Measurements from ENCODE around the gene TRPM3. TPM values are rescaled to one million over a fixed set of nuclear protein-coding genes. Genes with fewer than 3 reads are reported as not detected.

The TRPM3 gene
- total RNA-seq, 1 experiment from 2014 or later = not detected

DNA sequence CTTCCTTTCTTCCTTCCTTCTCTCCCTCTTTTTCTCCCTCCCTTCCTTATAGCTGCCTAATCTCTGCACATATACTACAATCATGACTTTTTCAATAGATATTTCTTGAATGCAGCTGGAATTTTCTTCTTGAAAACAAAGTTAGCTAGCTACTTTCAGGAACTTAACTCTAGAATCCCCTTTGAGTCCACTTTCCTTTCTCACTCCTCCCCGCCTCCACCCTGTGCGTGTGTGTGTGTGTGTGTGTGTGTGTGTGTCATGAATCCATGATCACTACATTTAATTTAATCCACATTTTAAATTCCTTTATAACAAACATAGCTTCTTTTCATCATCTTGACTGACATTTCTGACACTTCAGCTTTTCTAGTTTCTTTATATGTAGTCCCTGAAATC lies 539.5 kb downstream of the TRPM3 start:
- CTCF ChIA-PET = no interaction called here
- BruUV-seq (replicated peaks) = no TSS peak
- no peaks in the 10 kb centered on the region for H3K4me1 ChIP-seq
- Mint-ChIP-seq H3K9me3 (ENCODE audit: unreplicated experiment) (no peaks in the 10 kb centered on the region), H3K36me3 (ENCODE audit: insufficient read depth, unreplicated experiment) (no peaks in the 10 kb centered on the region), H3K27ac (ENCODE audit: unreplicated experiment) (no peak overlapping the region), H3K4me1 (ENCODE audit: low read depth, unreplicated experiment) (no peaks in the 10 kb centered on the region), H3K27me3 (ENCODE audit: insufficient read depth, unreplicated experiment) (no peaks in the 10 kb centered on the region), H3K4me3 (ENCODE audit: unreplicated experiment) (no peak overlapping the region)
- TF ChIP-seq, protein P1, sequence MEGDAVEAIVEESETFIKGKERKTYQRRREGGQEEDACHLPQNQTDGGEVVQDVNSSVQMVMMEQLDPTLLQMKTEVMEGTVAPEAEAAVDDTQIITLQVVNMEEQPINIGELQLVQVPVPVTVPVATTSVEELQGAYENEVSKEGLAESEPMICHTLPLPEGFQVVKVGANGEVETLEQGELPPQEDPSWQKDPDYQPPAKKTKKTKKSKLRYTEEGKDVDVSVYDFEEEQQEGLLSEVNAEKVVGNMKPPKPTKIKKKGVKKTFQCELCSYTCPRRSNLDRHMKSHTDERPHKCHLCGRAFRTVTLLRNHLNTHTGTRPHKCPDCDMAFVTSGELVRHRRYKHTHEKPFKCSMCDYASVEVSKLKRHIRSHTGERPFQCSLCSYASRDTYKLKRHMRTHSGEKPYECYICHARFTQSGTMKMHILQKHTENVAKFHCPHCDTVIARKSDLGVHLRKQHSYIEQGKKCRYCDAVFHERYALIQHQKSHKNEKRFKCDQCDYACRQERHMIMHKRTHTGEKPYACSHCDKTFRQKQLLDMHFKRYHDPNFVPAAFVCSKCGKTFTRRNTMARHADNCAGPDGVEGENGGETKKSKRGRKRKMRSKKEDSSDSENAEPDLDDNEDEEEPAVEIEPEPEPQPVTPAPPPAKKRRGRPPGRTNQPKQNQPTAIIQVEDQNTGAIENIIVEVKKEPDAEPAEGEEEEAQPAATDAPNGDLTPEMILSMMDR (IDR thresholded peaks at IDR 0.05; ENCODE audit: insufficient read depth in 1 of 2, low read depth in 1 of 2, low read length in 1 of 2, severe bottlenecking in 1 of 2, unreplicated experiment in 1 of 2) = no peak
- POLR2A ChIA-PET = no interaction called here
- no peak overlapping the region for H3K4me3 ChIP-seq (ENCODE audit: low read depth, low read length)
- no peaks in the 10 kb centered on the region for H3K27me3 ChIP-seq (replicated peaks; ENCODE audit: control insufficient read depth, insufficient read depth, low read length)
- H3K9me3 ChIP-seq = no peaks in the 10 kb centered on the region
- no peak for DNase-seq
- intact Hi-C loops (cut with micrococcal nuclease; ENCODE audit: unreplicated experiment) = no loop called here
- H3K36me3 ChIP-seq (ENCODE audit: control insufficient read depth, insufficient read depth, low read length) = no peaks in the 10 kb centered on the region

DNA sequence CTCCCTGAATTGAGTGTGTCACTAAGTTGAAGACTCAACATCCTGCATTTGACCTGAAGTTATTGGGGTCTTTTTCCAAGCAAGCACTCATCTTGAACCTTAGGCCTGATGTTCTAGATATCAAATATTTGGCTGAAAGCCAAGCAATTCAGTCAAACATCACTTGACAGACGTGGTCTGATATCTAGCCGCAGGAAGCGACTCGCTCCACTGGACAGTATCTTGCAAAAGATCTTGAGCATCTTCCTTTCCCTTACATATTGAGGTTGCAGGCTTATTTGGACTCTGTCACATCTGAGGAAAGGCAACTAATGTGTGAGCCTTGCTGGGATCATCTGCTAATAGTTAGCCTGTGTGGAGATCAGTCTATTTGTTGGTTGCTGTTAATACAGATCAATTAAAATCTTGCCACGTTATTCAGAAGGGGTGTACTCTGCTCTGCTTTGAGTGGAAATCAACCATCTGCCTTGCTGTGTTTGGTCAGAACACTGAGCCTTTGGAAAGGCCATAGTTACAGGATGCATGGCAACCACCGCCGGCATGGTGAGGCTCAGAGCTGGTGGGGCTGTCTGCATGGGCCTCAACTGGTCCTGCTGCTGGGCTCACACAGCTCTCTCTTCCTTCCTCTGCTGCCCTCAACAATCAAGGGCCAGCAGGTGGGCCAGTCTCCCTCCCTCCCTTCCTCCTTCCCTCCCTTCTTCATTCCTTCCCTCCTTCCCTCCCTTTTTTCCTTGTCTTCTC lies 540.0 kb downstream of the TRPM3 start:
- H3K4me1 Mint-ChIP-seq (ENCODE audit: low read depth, unreplicated experiment) = no peaks in the 10 kb centered on the region
- POLR2A ChIA-PET = no interaction called here
- CTCF ChIA-PET = no interaction called here

DNA sequence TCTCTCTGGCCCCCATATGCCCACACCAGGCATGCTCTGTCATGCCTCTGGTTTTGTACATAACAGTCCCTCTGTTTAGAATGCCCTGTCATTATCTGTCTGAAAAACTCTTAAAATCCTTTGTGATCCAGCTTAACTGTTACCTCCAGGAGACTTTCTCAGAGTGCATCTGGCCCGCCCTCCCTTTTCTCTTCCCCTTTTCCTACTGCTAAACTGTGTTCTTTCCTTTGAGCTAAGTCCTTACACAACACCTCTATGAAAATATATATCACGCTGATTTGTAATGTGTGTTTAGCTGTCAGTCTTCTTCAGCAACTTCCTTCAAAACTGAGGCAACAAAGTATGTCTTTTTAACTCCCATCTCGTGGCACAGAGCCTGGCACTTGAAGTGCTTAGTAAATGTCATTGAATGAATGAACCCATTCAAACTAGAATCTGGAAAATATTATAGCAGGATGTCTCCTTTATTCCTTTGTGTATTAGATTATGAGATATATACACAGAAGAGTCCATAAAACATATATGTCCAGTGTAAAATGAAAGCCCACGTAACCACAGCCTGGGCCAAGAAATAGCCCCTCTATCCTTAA lies 540.7 kb downstream of the TRPM3 start:
- no peak for DNase-seq
- TF ChIP-seq, protein P1 (IDR thresholded peaks at IDR 0.05; ENCODE audit: insufficient read depth in 1 of 2, low read depth in 1 of 2, low read length in 1 of 2, severe bottlenecking in 1 of 2, unreplicated experiment in 1 of 2) = no peak
- Histone ChIP-seq H3K27me3 (replicated peaks; ENCODE audit: control insufficient read depth, insufficient read depth, low read length) (no peaks in the 10 kb centered on the region), H3K9me3 (no peaks in the 10 kb centered on the region), H3K4me3 (ENCODE audit: low read depth, low read length) (no peak overlapping the region), H3K4me1 (no peaks in the 10 kb centered on the region), H3K36me3 (ENCODE audit: control insufficient read depth, insufficient read depth, low read length) (no peaks in the 10 kb centered on the region)
- Mint-ChIP-seq H3K27ac (ENCODE audit: unreplicated experiment) (no peak overlapping the region), H3K9me3 (ENCODE audit: unreplicated experiment) (no peaks in the 10 kb centered on the region), H3K36me3 (ENCODE audit: insufficient read depth, unreplicated experiment) (no peaks in the 10 kb centered on the region), H3K4me3 (ENCODE audit: unreplicated experiment) (no peak overlapping the region), H3K27me3 (ENCODE audit: insufficient read depth, unreplicated experiment) (no peaks in the 10 kb centered on the region), H3K4me1 (ENCODE audit: low read depth, unreplicated experiment) (no peaks in the 10 kb centered on the region)
- intact Hi-C loops (cut with micrococcal nuclease; ENCODE audit: unreplicated experiment) = no loop called here
- CTCF ChIA-PET = no interaction called here
- POLR2A ChIA-PET = no interaction called here
- BruUV-seq (replicated peaks) = no TSS peak

More for the DNA sequence above, 540.0 kb downstream of the TRPM3 start:
- intact Hi-C loops (cut with micrococcal nuclease; ENCODE audit: unreplicated experiment) = no loop called here
- no peaks in the 10 kb centered on the region for H3K27me3 ChIP-seq (replicated peaks; ENCODE audit: control insufficient read depth, insufficient read depth, low read length)
- Mint-ChIP-seq H3K27ac (ENCODE audit: unreplicated experiment) (no peak overlapping the region), H3K4me3 (ENCODE audit: unreplicated experiment) (no peak overlapping the region), H3K36me3 (ENCODE audit: insufficient read depth, unreplicated experiment) (no peaks in the 10 kb centered on the region), H3K9me3 (ENCODE audit: unreplicated experiment) (no peaks in the 10 kb centered on the region), H3K27me3 (ENCODE audit: insufficient read depth, unreplicated experiment) (no peaks in the 10 kb centered on the region)
- no peaks in the 10 kb centered on the region for H3K36me3 ChIP-seq (ENCODE audit: control insufficient read depth, insufficient read depth, low read length)
- no peak overlapping the region for H3K4me3 ChIP-seq (ENCODE audit: low read depth, low read length)
- H3K4me1 ChIP-seq = no peaks in the 10 kb centered on the region
- TF ChIP-seq, protein P1 (IDR thresholded peaks at IDR 0.05; ENCODE audit: insufficient read depth in 1 of 2, low read depth in 1 of 2, low read length in 1 of 2, severe bottlenecking in 1 of 2, unreplicated experiment in 1 of 2) = no peak
- H3K9me3 ChIP-seq = no peaks in the 10 kb centered on the region
- DNase-seq = no peak
- BruUV-seq (replicated peaks) = no TSS peak
